Small intestine (tissue), 7 donors: Measurements from ENCODE around the gene PRKAR2B. TPM values are rescaled to one million over a fixed set of nuclear protein-coding genes. Genes with fewer than 3 reads are reported as not detected.

ENCODE experiments used
- DNase-seq, 2 donors: peaks; one replicate each; pipeline versions ENCODE4 v3.0.0 to v3.0.0-alpha.2; 2013
- FAIRE-seq: peaks from 2 replicates; lab custom pipeline; 2012; peaks lifted over from hg19 to GRCh38; lab: Jason Lieb, UNC
- H3K27ac ChIP-seq, 3 donors: one replicate each; pipeline ENCODE4 v1.5.1; 2013; ENCODE audit warnings: low read length in 2 of 3, mild to moderate bottlenecking in 2 of 3, control low read depth in 1 of 3, inconsistent platforms in 1 of 3, low read depth in 1 of 3, moderate library complexity in 1 of 3
- H3K27me3 ChIP-seq, 3 donors: one replicate each; pipeline ENCODE4 v1.6.1; 2013; ENCODE audit warnings: low read length in 3 of 3, inconsistent platforms in 1 of 3; ENCODE audit not compliant: control insufficient read depth in 3 of 3, insufficient read depth in 3 of 3
- H3K36me3 ChIP-seq, 3 donors: one replicate each; pipeline ENCODE4 v1.6.1; 2013; ENCODE audit warnings: low read length in 3 of 3, inconsistent platforms in 1 of 3, low read depth in 1 of 3, mild to moderate bottlenecking in 1 of 3, moderate library complexity in 1 of 3; ENCODE audit not compliant: control insufficient read depth in 3 of 3, insufficient read depth in 2 of 3
- H3K4me1 ChIP-seq, 3 donors: one replicate each; pipeline ENCODE4 v1.6.1; 2013; ENCODE audit warnings: low read length in 2 of 3, inconsistent platforms in 1 of 3, low read depth in 1 of 3, mild to moderate bottlenecking in 1 of 3, moderate library complexity in 1 of 3; ENCODE audit not compliant: control insufficient read depth in 3 of 3, insufficient read depth in 2 of 3
- H3K4me3 ChIP-seq, 3 donors: one replicate each; pipeline ENCODE4 v1.5.1; 2013; ENCODE audit warnings: low read length in 3 of 3, control low read depth in 1 of 3, inconsistent platforms in 1 of 3, low read depth in 1 of 3, mild to moderate bottlenecking in 1 of 3, moderate library complexity in 1 of 3
- H3K9me3 ChIP-seq, 2 donors: one replicate each; pipeline ENCODE4 v1.6.1; 2013; ENCODE audit warnings: low read depth in 1 of 2, low read length in 1 of 2; ENCODE audit not compliant: control insufficient read depth in 2 of 2, insufficient read depth in 1 of 2
- WGBS, 3 donors: extraction: QIAGEN DNeasy Blood & Tissue Kit; methylation state at CpG; one replicate each; pipeline ENCODE4 v1.1.7; 2013; 5-methylcytosine and 5-hydroxymethylcytosine counted together
- polyA plus RNA-seq, 4 donors: library from polyadenylated mRNA; stranded (reverse) in 3 of 4; unstranded in 1 of 4; fragments of 200-250 nt in 3 of 4; fragments of 120-200 nt in 1 of 4; gene quantifications; one replicate each; pipeline versions ENCODE4 v1.2.1 to v1.2.3, GENCODE V29; 2013
- donor health status: healthy with polysubstance abuse.
- donor health status: control.
- donor health status: control.
- donor health status: Bipolar disorder and iron deficiency.
- donor health status: healthy.

PRKAR2B gene
- polyA plus RNA-seq, 4 donors, result 0.89 to 12.9 (median 7.2) TPM

DNA sequence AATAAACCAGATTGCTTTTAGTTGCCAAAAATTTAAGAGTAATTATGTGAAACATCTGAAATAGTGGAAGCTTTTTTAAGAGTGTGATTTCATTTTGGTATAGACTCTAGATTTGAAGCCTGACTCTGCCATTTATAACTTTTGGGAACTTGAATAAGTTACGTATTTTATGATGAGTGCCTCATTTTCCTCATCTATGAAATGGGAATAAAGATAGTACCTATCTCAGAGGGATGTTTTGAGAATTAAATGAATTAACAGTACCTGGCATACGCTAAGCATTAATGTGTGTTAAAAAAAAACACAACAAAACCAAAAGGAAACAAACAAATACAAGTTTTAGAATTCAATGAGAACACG lies 12.9 kb downstream of the PRKAR2B start:
- Histone ChIP-seq H3K9me3 (no peaks in the 10 kb centered on the region), H3K27me3 (no peaks in the 10 kb centered on the region), H3K4me1 (no peaks in the 10 kb centered on the region), H3K4me3 (no peak overlapping the region), H3K36me3 (no peaks in the 10 kb centered on the region), H3K27ac (no peak overlapping the region)
- WGBS, 3 donors, result 84 to 91% (median 84%) methylated on average over 3 of the region's 3 CpGs
- DNase-seq (no peak), FAIRE-seq (no peak)

DNA sequence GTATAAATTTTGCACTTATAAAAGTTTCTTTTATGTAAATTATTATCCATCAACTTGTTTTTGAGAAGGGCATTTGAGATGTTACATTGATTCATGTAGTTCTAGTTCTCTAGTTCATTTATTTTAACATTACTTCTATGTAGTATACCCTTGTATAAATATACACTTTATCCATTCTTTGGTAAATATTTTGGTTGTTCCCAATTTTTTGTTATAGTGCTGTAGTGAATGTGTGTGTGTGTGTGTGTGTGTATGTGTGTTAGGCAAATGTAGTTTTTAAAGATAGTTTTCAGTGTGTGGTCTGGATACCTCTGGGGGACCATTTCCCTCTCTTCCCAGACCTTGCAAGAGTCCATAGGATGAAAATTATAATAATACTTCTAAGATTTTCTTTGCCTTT lies 15.0 kb downstream of the PRKAR2B start:
- no peak for FAIRE-seq
- no peak overlapping the region for H3K4me3 ChIP-seq
- no peaks in the 10 kb centered on the region for H3K4me1 ChIP-seq
- no peak for DNase-seq
- H3K27ac ChIP-seq, result no peak overlapping the region
- H3K36me3 ChIP-seq, result no peaks in the 10 kb centered on the region
- no peaks in the 10 kb centered on the region for H3K27me3 ChIP-seq
- H3K9me3 ChIP-seq, result no peaks in the 10 kb centered on the region

GRCh38 chr7:107063245-107064120 lies 19.0 kb downstream of the PRKAR2B start:
- Histone ChIP-seq H3K36me3 (no peaks in the 10 kb centered on the region), H3K4me1 (no peaks in the 10 kb centered on the region), H3K27ac (peak overlapping the region in 1 of 3 donors; percentile 51), H3K4me3 (no peak overlapping the region), H3K27me3 (no peaks in the 10 kb centered on the region), H3K9me3 (no peaks in the 10 kb centered on the region)
- DNase-seq (no peak), FAIRE-seq (no peak)
- WGBS, 3 donors, result 74 to 87% (median 82%) methylated on average over 8 of the region's 8 CpGs

DNA sequence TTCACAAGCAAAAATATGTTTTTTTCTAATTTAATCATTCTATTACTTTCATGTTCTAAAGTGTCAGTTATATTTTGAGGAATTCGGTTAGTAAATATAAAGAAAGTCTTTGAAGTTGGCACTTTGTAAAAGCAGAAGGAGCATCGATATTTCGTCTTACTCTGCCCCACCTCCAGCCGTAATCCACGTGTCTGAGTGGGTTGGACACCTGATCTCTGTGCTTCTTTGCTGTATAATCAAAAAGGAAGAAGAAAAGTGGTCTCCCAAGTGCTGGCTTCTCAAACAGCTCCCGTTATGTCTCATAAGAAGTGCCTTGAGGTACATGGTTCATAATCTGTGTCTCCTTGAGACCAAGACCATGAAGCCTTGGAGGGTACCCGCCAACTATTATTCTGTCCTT lies 19.8 kb downstream of the PRKAR2B start:
- H3K4me1 ChIP-seq, result no peaks in the 10 kb centered on the region
- H3K4me3 ChIP-seq, result no peak overlapping the region
- H3K36me3 ChIP-seq, result no peaks in the 10 kb centered on the region
- 73 to 77% (median 75%) methylated on average over 7 of the region's 7 CpGs for WGBS, 3 donors
- no peaks in the 10 kb centered on the region for H3K27me3 ChIP-seq
- no peaks in the 10 kb centered on the region for H3K9me3 ChIP-seq
- FAIRE-seq (no peak), DNase-seq (no peak)
- no peak overlapping the region for H3K27ac ChIP-seq

DNA sequence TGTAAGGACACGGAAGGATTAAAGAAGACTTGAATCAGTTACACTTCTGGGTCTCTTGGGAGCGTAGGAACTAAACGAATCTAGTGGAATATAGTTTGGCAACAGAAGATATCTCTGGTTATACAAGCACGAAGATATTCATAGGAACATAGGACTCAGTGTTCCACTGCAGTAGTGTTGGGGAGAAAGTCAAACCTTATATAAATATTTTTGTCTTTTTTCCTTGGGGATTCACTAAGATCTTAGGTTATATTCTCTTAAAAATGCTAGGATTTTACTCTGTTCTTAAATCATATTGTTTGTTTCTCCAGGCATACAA lies 21.4 kb downstream of the PRKAR2B start:
- no peak for FAIRE-seq

GRCh38 chr7:107068156-107068555 lies 23.7 kb downstream of the PRKAR2B start:
- H3K36me3 ChIP-seq, result no peaks in the 10 kb centered on the region
- FAIRE-seq (no peak), DNase-seq (no peak)
- H3K9me3 ChIP-seq, result no peaks in the 10 kb centered on the region
- no peaks in the 10 kb centered on the region for H3K4me1 ChIP-seq
- 73 to 85% (median 77%) methylated on average over 3 of the region's 3 CpGs for WGBS, 3 donors
- H3K27ac ChIP-seq, result no peak overlapping the region
- no peaks in the 10 kb centered on the region for H3K27me3 ChIP-seq
- H3K4me3 ChIP-seq, result no peak overlapping the region

More for the DNA sequence above, 21.4 kb downstream of the PRKAR2B start:
- Histone ChIP-seq H3K4me3 (no peak overlapping the region), H3K9me3 (no peaks in the 10 kb centered on the region), H3K4me1 (no peaks in the 10 kb centered on the region), H3K36me3 (no peaks in the 10 kb centered on the region), H3K27ac (no peak overlapping the region), H3K27me3 (no peaks in the 10 kb centered on the region)
- WGBS, 3 donors, result 55 to 59% (median 55%) methylated on average over 4 of the region's 4 CpGs
- DNase-seq, result no peak

DNA sequence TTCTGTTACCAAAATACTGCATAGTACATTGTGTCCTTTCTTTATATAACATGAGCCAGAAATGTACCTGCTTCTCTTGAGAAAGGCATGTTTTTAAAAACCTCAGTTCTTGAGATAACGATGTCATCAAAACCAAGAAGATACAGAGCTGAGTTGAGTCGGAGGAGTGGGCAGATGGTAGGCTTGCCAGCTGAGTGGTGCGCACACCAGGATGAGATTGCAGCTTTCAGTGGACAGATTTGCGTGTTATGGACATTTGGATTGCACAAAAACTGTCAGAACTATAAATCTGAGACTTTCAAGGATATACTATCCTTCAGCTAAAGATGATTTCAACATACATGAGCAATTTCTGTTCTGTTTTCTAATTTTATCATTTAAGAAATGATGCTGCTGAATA lies 25.0 kb downstream of the PRKAR2B start:
- DNase-seq, result no peak
- FAIRE-seq, result no peak
- Histone ChIP-seq H3K27me3 (no peaks in the 10 kb centered on the region), H3K4me1 (no peaks in the 10 kb centered on the region), H3K27ac (no peak overlapping the region), H3K4me3 (no peak overlapping the region), H3K9me3 (no peaks in the 10 kb centered on the region), H3K36me3 (no peaks in the 10 kb centered on the region)
- 81 to 88% (median 88%) methylated on average over 4 of the region's 4 CpGs for WGBS, 3 donors

GRCh38 chr7:107070710-107071109 lies 26.2 kb downstream of the PRKAR2B start:
- Histone ChIP-seq H3K4me1 (no peaks in the 10 kb centered on the region), H3K27ac (no peak overlapping the region), H3K27me3 (no peaks in the 10 kb centered on the region), H3K4me3 (no peak overlapping the region), H3K36me3 (no peaks in the 10 kb centered on the region), H3K9me3 (no peaks in the 10 kb centered on the region)
- DNase-seq, result no peak
- no peak for FAIRE-seq
- WGBS, 3 donors, result 48 to 66% (median 64%) methylated on average over 2 of the region's 2 CpGs

GRCh38 chr7:107071129-107071528 lies 26.6 kb downstream of the PRKAR2B start:
- Histone ChIP-seq H3K4me1 (no peaks in the 10 kb centered on the region), H3K27me3 (no peaks in the 10 kb centered on the region), H3K9me3 (no peaks in the 10 kb centered on the region), H3K27ac (no peak overlapping the region), H3K36me3 (no peaks in the 10 kb centered on the region), H3K4me3 (no peak overlapping the region)
- no peak for FAIRE-seq
- WGBS, 3 donors, result 92 to 94% (median 93%) methylated on average over 3 of the region's 3 CpGs
- no peak for DNase-seq
